Ramos (cell line): ENCODE results near the gene TGFBR3.

Experiments
- in situ Hi-C: fragments of 300-500 bp; cut with MboI; formaldehyde crosslinking; loops from one replicate; pipeline ENCODE4 v1.14.3; 2022; ENCODE audit warnings: low sequenced_read_pairs; ENCODE audit not compliant: unreplicated experiment

TGFBR3 gene

DNA sequence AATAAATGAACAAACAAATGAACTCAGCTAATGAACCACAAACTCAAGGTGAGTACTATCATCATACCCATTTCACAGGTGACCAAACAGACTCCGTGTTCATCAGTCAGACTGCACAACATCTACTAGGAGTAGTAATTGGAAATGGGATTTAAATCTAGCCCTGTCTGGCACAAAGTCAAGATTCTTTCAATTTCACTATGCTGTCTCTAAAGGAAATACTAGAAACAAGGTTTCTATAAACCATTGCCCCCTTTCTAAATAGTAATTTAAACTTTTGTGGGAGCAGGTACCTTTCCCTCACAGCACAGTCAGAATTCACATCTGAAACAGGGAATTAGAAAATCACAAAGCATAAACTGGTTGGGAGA is 160.3 kb downstream of the TGFBR3 start:
- in situ Hi-C loops = no loop called here

DNA sequence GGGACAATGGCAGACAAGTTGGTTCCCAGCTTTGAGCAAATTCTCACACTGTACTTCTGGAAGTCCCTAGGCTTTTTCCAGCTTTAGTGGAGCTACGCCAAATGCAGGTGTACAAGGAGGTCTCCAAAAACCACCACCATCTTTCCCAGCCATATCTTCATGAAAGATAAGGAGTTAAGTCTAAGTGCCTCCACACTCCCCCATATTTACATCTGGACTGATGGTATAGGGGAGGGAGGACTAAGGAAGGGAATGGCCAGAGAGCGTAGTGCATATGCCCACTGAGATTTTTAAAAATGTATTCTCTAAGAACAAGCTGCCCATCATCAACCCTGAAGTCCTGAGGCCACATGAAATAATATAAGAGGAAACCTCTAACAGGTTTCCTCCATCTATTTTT is 161.3 kb downstream of the TGFBR3 start:
- in situ Hi-C loops = no loop called here

DNA sequence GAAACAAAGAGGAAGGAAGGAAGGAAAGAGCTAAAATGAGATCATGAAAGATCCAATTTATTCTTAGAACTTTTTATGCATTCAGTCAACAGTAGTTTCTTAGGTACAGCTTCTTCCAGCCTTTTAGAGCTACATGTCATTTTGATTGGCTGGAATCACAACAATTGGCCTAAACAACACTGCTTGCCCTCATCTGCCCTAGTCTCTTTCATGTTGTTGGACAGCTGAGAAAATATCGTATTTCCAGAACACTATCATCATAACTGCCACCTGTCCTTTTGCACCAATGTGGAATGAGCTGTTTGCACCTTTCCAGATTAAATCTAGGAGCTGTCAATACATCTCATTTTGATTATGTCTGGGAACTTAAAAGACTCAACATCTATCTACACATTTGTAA is 161.7 kb downstream of the TGFBR3 start:
- in situ Hi-C loops = no loop called here

DNA sequence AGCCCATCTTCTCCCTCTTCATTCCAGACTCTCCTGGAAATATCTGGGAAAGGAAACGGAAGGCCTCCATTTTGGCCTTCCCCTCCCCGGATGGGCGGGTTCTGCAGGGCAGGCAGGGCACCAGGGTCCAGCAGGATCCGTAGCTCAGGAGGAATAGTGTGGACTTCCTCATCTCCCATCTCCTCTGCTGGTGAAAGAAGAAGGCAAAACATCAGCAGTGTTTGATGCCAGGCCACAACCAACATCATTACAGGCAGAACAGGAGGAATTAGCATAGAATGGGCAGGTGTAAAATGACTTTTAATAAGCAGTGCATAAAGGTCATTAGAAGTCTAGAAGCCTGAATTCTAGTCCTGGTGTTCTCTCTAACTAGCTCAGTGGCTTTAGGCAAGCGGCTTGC is 165.9 kb downstream of the TGFBR3 start:
- in situ Hi-C loops = no loop called here

DNA sequence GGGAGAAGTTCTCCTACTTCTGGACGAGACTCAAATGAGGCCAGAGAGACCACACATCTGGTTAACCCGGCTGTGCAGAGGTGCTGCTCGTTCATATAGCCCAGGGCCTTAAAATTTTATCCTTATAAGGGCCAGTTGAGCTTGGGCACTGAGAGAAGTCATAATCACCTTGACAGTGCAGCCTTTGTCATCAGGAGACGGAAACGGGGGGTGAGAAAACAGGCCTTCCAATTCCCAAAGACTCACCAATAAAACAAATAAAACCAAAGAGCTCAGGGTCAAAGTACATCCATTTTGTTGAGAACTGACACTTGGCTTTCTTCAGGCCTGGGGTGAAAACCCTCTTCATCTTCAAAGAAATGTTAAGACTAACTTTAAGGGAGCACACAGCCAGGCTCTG is 167.1 kb downstream of the TGFBR3 start:
- in situ Hi-C loops = no loop called here

DNA sequence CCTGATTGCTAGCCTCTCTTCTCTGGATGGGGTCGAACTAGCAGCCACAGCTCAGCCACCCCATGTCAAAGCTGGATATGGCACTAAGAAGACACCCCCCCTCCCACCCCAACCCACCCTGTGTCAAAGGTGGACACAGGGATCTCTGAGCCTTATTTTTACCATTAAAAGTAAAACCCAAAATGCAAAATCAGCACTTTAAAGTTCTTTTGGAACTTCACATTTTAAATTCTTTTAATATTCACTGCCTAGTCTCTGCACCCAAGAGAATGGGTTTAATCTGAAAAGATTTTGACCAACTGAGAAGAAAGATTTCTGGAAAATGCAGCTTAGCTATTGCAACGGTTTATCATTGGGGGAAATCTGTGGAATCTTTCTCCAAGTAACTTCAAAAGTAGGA is 167.6 kb downstream of the TGFBR3 start:
- in situ Hi-C loops = no loop called here

DNA sequence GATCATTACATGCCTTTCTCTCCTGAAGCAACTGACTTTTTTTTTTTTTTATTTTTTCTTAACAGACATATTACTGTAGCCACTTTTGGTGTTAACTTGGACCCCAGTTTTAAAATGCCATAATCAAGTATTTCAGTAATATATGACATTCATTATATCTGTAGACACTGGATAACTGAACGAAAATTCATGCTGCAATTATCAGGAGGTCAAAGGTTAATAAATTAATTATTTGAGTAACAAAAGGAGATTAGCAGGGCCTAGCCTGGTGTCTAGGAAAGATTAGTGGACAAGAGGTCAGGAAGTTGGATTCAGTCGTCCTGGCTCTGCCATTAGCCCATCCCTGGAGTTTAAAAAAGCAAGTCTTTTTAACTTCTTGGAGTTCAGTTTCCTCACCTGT is 168.1 kb downstream of the TGFBR3 start:
- in situ Hi-C loops = no loop called here

DNA sequence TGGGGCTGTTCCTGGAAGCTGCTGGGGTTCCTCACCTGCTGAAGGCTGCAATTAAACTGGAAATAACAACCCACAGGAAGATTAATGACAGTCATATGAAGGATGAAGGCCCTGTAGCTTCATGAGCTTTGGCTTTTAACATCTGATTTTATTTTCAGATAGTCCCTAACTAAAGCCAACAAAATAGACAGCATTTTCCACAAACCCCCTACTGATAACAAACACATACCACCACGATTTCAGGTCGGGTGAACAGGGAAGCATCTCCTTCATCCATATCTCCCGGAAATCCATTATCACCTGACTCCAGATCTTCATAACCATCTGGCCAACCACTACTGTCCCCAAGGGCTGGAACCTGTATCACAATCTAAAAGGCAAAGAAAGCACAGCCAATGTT is 169.6 kb downstream of the TGFBR3 start:
- in situ Hi-C loops = no loop called here

DNA sequence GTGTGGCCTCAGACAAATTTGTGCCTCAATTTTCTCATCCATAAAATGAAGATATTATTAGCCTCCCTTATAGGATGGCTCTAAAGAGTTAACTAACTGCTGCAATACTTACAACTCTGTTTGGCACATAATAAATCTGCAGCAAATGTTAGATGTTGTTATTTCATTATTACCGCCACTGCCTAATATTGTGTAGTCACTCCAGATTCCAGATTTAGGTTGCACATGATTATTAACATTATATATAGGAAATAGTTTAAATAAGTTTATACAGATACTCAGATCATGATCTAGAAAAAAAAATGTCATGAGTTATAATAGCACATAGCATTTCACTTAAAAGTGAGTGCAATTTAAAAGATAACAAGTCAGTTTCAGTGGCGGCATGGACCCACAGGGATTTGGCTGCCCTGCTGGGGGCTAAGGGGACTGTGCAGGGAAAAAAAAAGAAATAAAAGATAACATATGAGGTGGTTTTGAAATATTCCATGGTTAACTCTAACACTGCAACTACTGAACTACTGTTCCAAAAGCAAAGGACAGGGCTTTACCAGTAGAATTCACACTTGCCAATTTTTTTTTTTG is 170.4 kb downstream of the TGFBR3 start:
- in situ Hi-C loops = no loop called here

DNA sequence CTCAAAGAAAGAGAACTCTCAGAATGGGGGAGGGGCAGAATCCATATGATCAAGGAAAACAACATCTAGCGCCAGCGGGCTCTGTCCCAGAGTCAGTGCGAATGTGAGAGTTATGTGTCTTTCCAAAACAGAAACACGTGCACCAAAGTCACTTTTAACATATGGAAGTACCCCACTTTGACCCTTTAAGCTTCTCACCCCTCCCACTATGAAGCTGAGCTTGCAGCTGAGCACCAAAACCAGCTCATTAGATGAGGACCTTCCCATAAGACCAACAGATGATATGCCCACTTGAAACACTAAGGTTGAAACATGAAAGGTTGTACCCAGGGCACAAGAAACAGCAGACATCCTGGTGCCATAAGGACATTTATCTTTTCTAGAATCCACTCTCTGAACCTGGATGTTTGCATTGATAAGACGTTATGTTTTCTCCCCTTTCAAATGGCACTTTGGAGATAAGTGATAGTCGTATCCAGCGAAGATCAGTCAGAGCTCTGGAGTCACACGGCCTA is 171.0 kb downstream of the TGFBR3 start:
- in situ Hi-C loops = no loop called here

DNA sequence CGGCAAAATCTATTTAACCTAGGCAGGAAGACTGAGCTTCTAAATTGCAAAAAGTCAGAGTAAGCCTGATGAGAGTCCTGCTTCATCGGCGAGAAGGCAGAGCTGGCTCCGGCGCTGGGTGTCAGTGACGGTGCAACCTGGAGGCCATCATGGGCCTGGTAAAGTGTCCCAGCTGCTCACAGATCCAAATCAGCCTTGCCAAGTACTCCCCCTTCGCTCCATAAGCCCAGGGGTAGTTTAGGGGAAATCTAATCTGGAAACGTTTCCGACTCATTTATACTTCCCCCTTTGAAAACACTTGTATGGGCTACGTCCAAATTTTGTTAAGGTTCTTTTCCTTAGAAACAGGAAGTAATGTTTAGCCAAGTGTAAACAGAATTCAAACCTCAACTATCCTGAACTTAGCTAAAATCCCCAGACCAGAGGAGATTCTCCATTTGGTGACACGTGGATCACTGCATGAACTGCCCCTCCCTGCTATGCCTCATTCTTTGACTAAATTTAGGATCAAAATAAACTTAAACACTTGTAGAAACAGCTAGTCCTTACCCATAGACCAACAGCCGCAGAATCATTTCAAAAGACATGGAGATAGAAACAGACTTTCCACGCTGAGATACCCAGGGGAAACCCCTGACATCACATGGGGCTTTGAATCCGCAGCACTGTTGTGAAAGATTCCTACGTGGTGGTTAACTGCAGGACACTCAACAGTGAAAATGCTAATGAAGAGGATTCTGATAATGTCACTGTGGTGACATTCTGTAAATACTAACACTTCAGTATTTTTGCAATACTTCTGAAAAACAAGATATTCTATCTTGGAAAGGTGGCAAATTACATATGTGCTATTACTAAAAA is 172.7 kb downstream of the TGFBR3 start:
- in situ Hi-C loops = no loop called here

DNA sequence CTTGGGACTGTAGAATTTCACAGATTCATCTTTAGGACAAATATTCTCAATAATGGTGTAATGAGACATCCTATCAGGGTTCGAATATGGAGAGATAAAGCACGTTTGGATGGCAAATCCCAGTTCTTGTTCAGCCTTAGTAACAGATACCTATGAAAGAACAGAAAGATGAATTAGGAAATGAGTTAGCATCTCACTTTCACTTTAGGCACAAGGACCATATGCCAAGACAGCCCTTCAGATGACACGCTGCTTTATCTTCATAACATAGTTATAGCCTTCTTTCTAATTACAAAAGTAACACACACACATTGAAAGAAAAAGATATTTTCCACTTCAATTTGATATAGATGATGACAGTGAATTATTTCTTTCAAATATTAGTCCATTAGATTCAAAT is 173.6 kb downstream of the TGFBR3 start:
- in situ Hi-C loops = no loop called here

DNA sequence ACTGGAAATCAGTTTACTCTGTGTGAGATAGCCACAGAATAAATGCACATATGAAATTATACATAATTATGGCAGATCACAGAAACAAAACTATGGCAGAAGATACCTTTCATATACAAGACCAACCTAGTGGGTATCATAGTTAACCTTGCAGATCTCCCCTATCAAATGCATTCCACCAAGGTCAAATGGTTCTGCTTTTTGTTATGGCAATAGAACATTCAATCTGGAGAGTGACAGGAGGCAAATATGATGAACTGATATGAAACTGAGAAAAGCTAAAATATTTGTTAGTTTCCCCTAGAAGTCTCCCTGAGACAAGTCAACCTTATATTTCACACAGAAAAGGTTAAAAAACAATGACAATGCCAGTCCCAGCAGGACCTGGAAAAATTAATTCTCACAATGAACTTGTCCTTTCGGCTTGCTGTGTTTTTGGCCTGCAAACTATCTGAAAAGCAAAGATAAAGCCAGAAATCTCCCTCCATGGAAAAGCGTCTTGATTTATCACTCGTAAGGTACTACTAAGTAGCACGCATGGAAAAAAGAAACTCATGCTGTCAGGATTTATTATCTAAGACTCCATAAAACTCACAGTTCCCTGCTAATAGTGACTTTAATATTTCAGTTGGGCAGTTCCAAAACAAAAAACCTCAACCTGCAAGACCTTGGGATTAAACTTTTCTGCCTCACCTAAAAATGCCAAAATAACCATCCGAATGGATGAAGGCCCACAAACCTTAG is 174.3 kb downstream of the TGFBR3 start:
- in situ Hi-C loops = no loop called here

DNA sequence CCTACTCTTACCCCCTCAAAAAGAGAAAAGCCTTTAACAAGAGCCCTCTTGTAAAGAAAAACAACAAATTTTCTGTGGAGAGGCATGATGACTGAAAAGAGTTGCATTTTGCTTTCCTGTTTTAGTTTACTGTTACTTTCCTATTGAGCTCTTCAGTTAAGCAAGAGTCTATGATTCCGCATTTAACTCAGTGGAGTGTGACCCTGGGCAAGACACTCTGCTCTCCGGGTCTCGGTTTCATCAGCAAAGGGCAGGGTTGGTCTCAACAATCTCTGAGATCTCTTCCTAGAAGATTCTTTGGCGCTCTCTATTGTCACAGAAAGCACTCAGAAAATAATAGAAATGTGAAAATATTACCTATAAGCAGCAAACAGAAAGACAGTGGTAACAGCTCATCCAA is 175.7 kb downstream of the TGFBR3 start:
- in situ Hi-C loops = no loop called here

DNA sequence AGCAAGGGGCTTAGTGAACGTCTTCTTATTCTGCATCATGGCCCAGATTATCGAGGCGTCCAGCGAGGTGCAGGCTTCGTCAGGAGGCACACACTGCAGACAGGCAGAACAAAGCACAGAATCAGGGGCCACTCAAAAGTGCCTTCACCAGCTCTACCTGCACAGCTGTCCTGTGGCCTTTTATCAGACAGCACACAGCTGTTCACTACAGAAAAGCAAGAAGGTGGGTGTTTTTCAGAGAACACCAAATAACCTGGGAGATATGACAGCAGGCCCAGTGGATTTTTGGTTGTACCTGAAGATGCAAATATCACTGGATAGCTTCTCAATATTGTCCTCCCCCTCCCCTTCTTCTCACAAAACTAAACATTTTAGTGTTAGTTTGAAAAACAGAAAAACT is 177.3 kb downstream of the TGFBR3 start:
- in situ Hi-C loops = no loop called here

DNA sequence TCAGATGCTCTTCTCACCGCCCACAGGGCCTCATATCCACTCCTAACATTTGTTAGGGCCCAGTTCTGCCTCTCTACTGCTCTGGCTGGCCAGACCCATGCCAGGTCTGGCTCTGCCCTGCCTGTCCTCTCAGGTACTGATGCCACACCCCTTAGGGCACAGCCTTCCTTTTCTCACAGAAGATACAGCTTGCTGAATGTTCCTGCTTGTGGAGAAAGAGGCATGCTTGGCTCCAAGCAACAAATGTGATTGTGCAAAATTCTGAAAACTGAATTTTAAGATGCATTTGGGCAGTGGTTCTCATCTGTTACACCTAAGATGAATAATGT is 178.1 kb downstream of the TGFBR3 start:
- in situ Hi-C loops = no loop called here

DNA sequence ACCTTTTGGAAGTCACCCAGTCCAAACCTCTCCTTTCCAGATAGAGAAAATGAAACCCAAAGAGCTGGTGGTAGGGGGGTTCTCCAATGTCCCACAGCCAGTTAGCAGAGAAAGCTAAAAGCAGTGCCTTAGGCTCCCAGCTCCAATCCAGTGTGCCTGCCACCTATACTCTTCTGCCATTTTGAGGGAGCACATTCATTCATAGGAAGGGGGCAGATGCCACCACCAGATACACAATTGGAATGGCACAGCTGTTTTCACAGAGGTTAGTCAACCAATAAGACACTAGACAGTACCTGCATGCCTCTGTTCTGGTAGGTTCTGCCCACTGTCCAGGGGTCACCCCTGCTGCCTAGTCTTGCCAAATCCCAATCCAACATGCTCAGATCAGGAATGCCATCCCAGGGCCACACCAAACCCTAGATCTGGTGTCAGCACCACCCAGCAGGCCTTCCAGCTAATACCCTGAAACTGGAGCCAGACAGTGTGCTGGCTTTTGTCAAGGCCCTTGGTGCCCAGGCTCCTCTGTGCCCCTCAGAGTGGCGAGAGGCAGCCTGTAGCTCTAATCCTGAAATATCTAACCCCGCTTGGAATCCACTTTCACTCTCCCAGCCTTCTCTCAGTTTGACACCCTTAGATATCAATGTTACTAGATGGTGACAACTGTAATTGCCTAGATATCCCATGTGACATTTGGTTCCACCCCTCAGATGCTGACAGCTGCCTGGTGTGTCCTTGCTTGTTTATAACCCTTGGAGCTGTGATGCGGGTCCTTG is 178.6 kb downstream of the TGFBR3 start:
- in situ Hi-C loops = no loop called here

DNA sequence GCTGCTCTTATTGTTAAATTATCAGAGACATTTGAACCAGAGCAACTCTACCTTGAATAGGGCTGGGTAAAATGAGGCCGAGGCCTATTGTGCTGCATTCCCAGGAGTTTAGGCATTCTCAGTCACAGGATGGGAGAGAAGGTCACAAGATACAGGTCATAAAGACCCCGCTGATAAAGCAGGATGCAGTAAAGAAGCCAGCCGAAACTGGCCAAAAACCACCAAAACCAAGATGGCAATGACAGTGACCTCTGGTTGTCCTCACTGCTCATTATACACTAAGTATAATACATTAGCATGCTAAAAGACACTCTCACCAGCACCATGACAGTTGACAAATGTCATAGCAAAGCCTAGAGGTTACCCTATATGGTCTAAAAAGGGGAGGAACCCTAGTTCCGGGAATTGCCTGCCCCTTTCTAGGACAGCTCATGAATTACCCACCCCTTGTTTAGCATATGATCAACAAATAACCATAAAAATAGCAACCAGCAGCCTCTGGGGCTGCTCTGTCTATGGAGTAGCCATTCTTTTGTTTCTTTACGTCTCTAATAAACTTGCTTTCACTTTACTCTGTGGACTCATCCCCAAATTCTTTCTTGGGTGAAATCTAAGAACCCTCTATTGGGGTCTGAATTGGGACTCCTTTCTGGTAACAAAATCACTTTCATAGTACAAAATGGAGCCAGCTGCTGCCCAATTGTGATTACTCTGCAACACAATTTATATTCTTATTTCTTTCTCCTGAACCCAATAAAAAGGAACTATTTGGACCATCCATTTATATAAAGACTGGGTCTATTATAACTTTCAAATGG is 179.6 kb downstream of the TGFBR3 start:
- in situ Hi-C loops = no loop called here

DNA sequence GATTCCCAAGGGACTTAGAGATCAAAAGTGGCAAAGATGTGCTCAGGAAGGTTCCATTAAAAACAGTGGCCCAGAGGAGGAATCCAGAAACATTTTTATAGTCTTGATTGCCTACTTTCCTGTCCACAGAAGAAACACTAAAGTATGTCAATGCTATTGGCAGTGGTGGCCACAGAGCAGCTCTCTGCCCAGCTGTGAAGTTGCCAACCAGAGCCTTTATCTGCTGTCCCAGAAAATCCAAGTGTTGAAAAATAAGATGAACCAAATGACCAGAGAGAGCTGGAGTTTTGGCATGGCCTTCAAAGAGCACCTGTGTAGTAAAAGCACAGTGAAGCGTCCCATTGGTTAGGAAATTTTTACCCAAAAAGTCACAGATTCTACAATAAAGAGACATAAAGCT is 181.2 kb downstream of the TGFBR3 start:
- in situ Hi-C loops = no loop called here

DNA sequence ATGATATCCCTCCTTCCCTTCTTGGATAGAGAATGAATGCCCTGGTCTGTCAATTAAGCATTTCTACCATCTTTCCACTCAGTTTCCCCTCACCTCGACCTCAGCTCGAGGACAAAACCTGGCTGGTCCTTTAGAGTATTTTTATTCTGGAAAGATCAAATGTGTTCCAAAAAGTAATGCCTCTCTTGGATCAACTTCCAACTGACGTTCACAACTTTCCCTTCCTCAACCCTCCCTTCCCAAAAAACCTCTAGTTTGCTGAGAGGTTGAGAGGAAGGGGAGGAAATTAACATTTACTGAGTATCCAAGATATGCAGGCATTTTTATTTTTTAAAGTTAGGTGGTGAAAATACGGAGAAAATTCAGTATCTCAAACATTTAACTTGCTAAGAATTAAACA is 182.9 kb downstream of the TGFBR3 start:
- in situ Hi-C loops = no loop called here
